DND-41 (cell line): ENCODE measurements around the gene YBX1.

Experiments
- EZH2 ChIP-seq: IDR thresholded peaks from 3 replicates; pipeline ENCODE4 v1.6.1; 2012; ENCODE audit warnings: borderline replicate concordance, low read depth, mild to moderate bottlenecking, moderate library complexity, low read length, inconsistent platforms; ENCODE audit not compliant: severe bottlenecking
- TF ChIP-seq, protein P1 (sequence below): IDR thresholded peaks from 2 replicates; pipeline ENCODE4 v1.5.1; 2012; ENCODE audit warnings: borderline replicate concordance, low read length, moderate library complexity, mild to moderate bottlenecking; ENCODE audit not compliant: poor library complexity, severe bottlenecking; ENCODE audit errors: extremely low read depth

DNA sequence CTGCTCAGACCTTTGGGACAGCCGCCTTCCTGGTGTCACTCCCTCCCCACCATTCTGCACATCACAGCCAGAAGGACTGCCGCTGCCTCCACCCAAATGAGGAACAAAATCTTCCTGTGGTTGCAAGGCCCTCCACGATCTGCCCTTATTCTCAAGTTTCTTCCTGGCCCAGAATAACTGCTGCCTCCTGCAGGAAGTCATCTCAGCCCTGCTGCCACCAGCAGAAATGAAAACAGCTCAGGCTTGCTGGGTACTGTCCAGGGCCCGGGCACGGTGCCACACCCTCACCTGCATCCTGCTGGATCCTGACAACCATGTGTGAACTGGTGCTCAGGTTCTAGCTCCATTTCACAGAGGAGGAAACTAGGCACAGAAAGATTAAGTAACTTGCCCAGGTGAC, 55.0 kb downstream of the YBX1 start:
- TF ChIP-seq, protein P1, sequence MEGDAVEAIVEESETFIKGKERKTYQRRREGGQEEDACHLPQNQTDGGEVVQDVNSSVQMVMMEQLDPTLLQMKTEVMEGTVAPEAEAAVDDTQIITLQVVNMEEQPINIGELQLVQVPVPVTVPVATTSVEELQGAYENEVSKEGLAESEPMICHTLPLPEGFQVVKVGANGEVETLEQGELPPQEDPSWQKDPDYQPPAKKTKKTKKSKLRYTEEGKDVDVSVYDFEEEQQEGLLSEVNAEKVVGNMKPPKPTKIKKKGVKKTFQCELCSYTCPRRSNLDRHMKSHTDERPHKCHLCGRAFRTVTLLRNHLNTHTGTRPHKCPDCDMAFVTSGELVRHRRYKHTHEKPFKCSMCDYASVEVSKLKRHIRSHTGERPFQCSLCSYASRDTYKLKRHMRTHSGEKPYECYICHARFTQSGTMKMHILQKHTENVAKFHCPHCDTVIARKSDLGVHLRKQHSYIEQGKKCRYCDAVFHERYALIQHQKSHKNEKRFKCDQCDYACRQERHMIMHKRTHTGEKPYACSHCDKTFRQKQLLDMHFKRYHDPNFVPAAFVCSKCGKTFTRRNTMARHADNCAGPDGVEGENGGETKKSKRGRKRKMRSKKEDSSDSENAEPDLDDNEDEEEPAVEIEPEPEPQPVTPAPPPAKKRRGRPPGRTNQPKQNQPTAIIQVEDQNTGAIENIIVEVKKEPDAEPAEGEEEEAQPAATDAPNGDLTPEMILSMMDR, result peak; percentile 29
- no peak for TF ChIP-seq EZH2
